HEK293 (cell line): Measurements from ENCODE around the gene TMEM62.

Source experiments
- BCL6B ChIP-seq: fragments of 450-650 bp; formaldehyde crosslinking; IDR thresholded peaks from 2 replicates; pipeline ENCODE4 v1.5.1; 2017; ENCODE audit warnings: missing biosample characterization, missing genetic modification characterization
- CTCF ChIP-seq: fragments of 450-650 bp; formaldehyde crosslinking; IDR thresholded peaks from 2 replicates; pipeline ENCODE4 v1.5.1; 2016; ENCODE audit warnings: missing biosample characterization, missing genetic modification characterization
- GLI2 ChIP-seq: fragments of 450-650 bp; formaldehyde crosslinking; IDR thresholded peaks from 2 replicates; pipeline ENCODE4; 2017; ENCODE audit warnings: missing biosample characterization, missing genetic modification characterization, low read depth, borderline replicate concordance
- KLF1 ChIP-seq: fragments of 450-650 bp; formaldehyde crosslinking; IDR thresholded peaks from 2 replicates; pipeline ENCODE4 v1.5.1; 2016; ENCODE audit warnings: missing biosample characterization, missing genetic modification characterization
- KLF16 ChIP-seq: fragments of 450-650 bp; formaldehyde crosslinking; IDR thresholded peaks from 2 replicates; pipeline ENCODE4 v1.5.1; 2017; ENCODE audit warnings: missing biosample characterization, missing genetic modification characterization
- KLF17 ChIP-seq: fragments of 450-650 bp; formaldehyde crosslinking; IDR thresholded peaks from 2 replicates; pipeline ENCODE4 v1.5.1; 2016; ENCODE audit warnings: missing biosample characterization, missing genetic modification characterization
- KLF7 ChIP-seq: fragments of 450-650 bp; formaldehyde crosslinking; IDR thresholded peaks from 2 replicates; pipeline ENCODE4 v1.5.1; 2016; ENCODE audit warnings: missing biosample characterization, missing genetic modification characterization, borderline replicate concordance
- OVOL3 ChIP-seq: fragments of 450-650 bp; formaldehyde crosslinking; IDR thresholded peaks from 2 replicates; pipeline ENCODE4 v1.5.1; 2016; ENCODE audit warnings: missing biosample characterization, missing genetic modification characterization
- SETDB1 ChIP-seq: IDR thresholded peaks from one replicate; pipeline ENCODE4 v1.6.1; 2017; ENCODE audit warnings: mild to moderate bottlenecking, low read length, moderate library complexity, mixed read lengths; ENCODE audit not compliant: insufficient read length
- SP3 ChIP-seq: fragments of 450-650 bp; formaldehyde crosslinking; IDR thresholded peaks from 2 replicates; pipeline ENCODE4 v1.5.1; 2016; ENCODE audit warnings: missing biosample characterization, missing genetic modification characterization
- SP7 ChIP-seq: fragments of 450-650 bp; formaldehyde crosslinking; IDR thresholded peaks from 2 replicates; pipeline ENCODE4 v1.5.1; 2016; ENCODE audit warnings: missing biosample characterization, missing genetic modification characterization
- YY1 ChIP-seq: fragments of 450-650 bp; formaldehyde crosslinking; IDR thresholded peaks from 2 replicates; pipeline ENCODE4 v1.5.1; 2018; ENCODE audit warnings: missing biosample characterization, missing genetic modification characterization
- ZBTB48 ChIP-seq: fragments of 450-650 bp; formaldehyde crosslinking; IDR thresholded peaks from 2 replicates; pipeline ENCODE4 v1.5.1; 2016; ENCODE audit warnings: missing biosample characterization, missing genetic modification characterization
- ZBTB8A ChIP-seq: fragments of 450-650 bp; formaldehyde crosslinking; IDR thresholded peaks from 2 replicates; pipeline ENCODE4 v1.5.1; 2016; ENCODE audit warnings: missing biosample characterization, missing genetic modification characterization
- ZFP3 ChIP-seq: fragments of 450-650 bp; formaldehyde crosslinking; IDR thresholded peaks from 2 replicates; pipeline ENCODE4 v1.5.1; 2016; ENCODE audit warnings: low read depth, missing biosample characterization, missing genetic modification characterization
- ZFP41 ChIP-seq: fragments of 450-650 bp; formaldehyde crosslinking; IDR thresholded peaks from 2 replicates; pipeline ENCODE4 v1.5.1; 2016; ENCODE audit warnings: missing biosample characterization, missing genetic modification characterization, borderline replicate concordance
- ZNF121 ChIP-seq: fragments of 450-650 bp; formaldehyde crosslinking; IDR thresholded peaks from 2 replicates; pipeline ENCODE4 v1.5.1; 2016; ENCODE audit warnings: missing biosample characterization, missing genetic modification characterization
- ZNF140 ChIP-seq: fragments of 450-650 bp; formaldehyde crosslinking; IDR thresholded peaks from 2 replicates; pipeline ENCODE4 v1.5.1; 2016; ENCODE audit warnings: missing biosample characterization, missing genetic modification characterization
- ZNF16 ChIP-seq: fragments of 450-650 bp; formaldehyde crosslinking; IDR thresholded peaks from 2 replicates; pipeline ENCODE4 v1.5.1; 2016; ENCODE audit warnings: low read depth, missing biosample characterization, missing genetic modification characterization
- ZNF19 ChIP-seq: fragments of 450-650 bp; formaldehyde crosslinking; IDR thresholded peaks from 2 replicates; pipeline ENCODE4; 2016; ENCODE audit warnings: missing biosample characterization, missing genetic modification characterization, low read depth
- ZNF221 ChIP-seq: fragments of 450-650 bp; formaldehyde crosslinking; IDR thresholded peaks from 2 replicates; pipeline ENCODE4 v1.5.1; 2017; ENCODE audit warnings: missing biosample characterization, missing genetic modification characterization, borderline replicate concordance
- ZNF248 ChIP-seq: fragments of 450-650 bp; formaldehyde crosslinking; IDR thresholded peaks from 2 replicates; pipeline ENCODE4 v1.5.1; 2017; ENCODE audit warnings: missing biosample characterization, missing genetic modification characterization
- ZNF366 ChIP-seq: fragments of 450-650 bp; formaldehyde crosslinking; conservative IDR thresholded peaks from 2 replicates; pipeline ENCODE4 v1.5.1; 2016; ENCODE audit warnings: missing biosample characterization, missing genetic modification characterization
- ZNF37A ChIP-seq: fragments of 450-650 bp; IDR thresholded peaks from 2 replicates; pipeline ENCODE4 v1.5.1; 2018; ENCODE audit warnings: missing biosample characterization, missing genetic modification characterization
- ZNF416 ChIP-seq: fragments of 450-650 bp; formaldehyde crosslinking; IDR thresholded peaks from 2 replicates; pipeline ENCODE4 v1.5.1; 2016; ENCODE audit warnings: missing biosample characterization, missing genetic modification characterization
- ZNF423 ChIP-seq: fragments of 450-650 bp; formaldehyde crosslinking; IDR thresholded peaks from 2 replicates; pipeline ENCODE4 v1.5.1; 2016; ENCODE audit warnings: missing biosample characterization, missing genetic modification characterization
- ZNF433 ChIP-seq: fragments of 450-650 bp; formaldehyde crosslinking; IDR thresholded peaks from 2 replicates; pipeline ENCODE4 v1.5.1; 2016; ENCODE audit warnings: missing biosample characterization, missing genetic modification characterization, low read depth
- ZNF558 ChIP-seq: fragments of 450-650 bp; formaldehyde crosslinking; IDR thresholded peaks from 2 replicates; pipeline ENCODE4 v1.5.1; 2016; ENCODE audit warnings: missing biosample characterization, missing genetic modification characterization
- ZNF571 ChIP-seq: fragments of 450-650 bp; formaldehyde crosslinking; IDR thresholded peaks from 2 replicates; pipeline ENCODE4 v1.5.0; 2017; ENCODE audit warnings: missing biosample characterization, missing genetic modification characterization
- ZNF600 ChIP-seq: fragments of 450-650 bp; formaldehyde crosslinking; IDR thresholded peaks from 2 replicates; pipeline ENCODE4 v1.5.1; 2016; ENCODE audit warnings: missing biosample characterization, missing genetic modification characterization
- ZNF610 ChIP-seq: fragments of 450-650 bp; formaldehyde crosslinking; IDR thresholded peaks from 2 replicates; pipeline ENCODE4 v1.5.1; 2016; ENCODE audit warnings: missing biosample characterization, missing genetic modification characterization, borderline replicate concordance
- ZNF658 ChIP-seq: fragments of 450-650 bp; formaldehyde crosslinking; IDR thresholded peaks from 2 replicates; pipeline ENCODE4; 2016; ENCODE audit warnings: missing biosample characterization, missing genetic modification characterization
- ZNF664 ChIP-seq: fragments of 450-650 bp; formaldehyde crosslinking; IDR thresholded peaks from 2 replicates; pipeline ENCODE4 v1.5.1; 2016; ENCODE audit warnings: missing biosample characterization, missing genetic modification characterization
- ZNF776 ChIP-seq: fragments of 450-650 bp; formaldehyde crosslinking; IDR thresholded peaks from 2 replicates; pipeline ENCODE4 v1.5.0; 2017; ENCODE audit warnings: missing biosample characterization, missing genetic modification characterization, borderline replicate concordance
- ZNF792 ChIP-seq: fragments of 450-650 bp; formaldehyde crosslinking; IDR thresholded peaks from 2 replicates; pipeline ENCODE4 v1.5.1; 2016; ENCODE audit warnings: missing biosample characterization, missing genetic modification characterization
- ZNF843 ChIP-seq: fragments of 450-650 bp; formaldehyde crosslinking; IDR thresholded peaks from 2 replicates; pipeline ENCODE4 v1.5.1; 2016; ENCODE audit warnings: missing biosample characterization, missing genetic modification characterization
- ZSCAN16 ChIP-seq: fragments of 450-650 bp; formaldehyde crosslinking; IDR thresholded peaks from 2 replicates; pipeline ENCODE4 v1.5.1; 2016; ENCODE audit warnings: missing biosample characterization, missing genetic modification characterization
- TF ChIP-seq, protein P1 (sequence below): fragments of 450-650 bp; IDR thresholded peaks from 2 replicates; pipeline ENCODE4 v1.5.1; 2018; ENCODE audit warnings: missing biosample characterization, missing genetic modification characterization

The TMEM62 gene

GRCh38 chr15:43185157-43186002, 52.0 kb downstream of the TMEM62 start, which contains the start of gene CCNDBP1 (continued):
- TF ChIP-seq ZNF140 (tag by site-specific recombination) = no peak
- 0 out of 2 replicates have a peak, but pooled peaks have one; percentile 34 for TF ChIP-seq ZNF121
- TF ChIP-seq ZNF423 (tag by site-specific recombination) = no peak
- peak; percentile 68 for TF ChIP-seq SP7 (tag by site-specific recombination)
- peak; percentile 91 for TF ChIP-seq SP3 (tag by site-specific recombination)
- TF ChIP-seq ZFP3 (tag by site-specific recombination) = no peak
- TF ChIP-seq ZNF610 (tag by site-specific recombination) = no peak
- TF ChIP-seq ZNF221 (tag by site-specific recombination) = no peak
- TF ChIP-seq SETDB1 = no peak
- no peak for TF ChIP-seq ZNF37A (tag by site-specific recombination)
- no peak for TF ChIP-seq ZFP41 (tag by site-specific recombination)
- TF ChIP-seq ZBTB8A (tag by site-specific recombination) = peak; percentile 30; the same call in 1 of the 2 replicates
- TF ChIP-seq, protein P1, sequence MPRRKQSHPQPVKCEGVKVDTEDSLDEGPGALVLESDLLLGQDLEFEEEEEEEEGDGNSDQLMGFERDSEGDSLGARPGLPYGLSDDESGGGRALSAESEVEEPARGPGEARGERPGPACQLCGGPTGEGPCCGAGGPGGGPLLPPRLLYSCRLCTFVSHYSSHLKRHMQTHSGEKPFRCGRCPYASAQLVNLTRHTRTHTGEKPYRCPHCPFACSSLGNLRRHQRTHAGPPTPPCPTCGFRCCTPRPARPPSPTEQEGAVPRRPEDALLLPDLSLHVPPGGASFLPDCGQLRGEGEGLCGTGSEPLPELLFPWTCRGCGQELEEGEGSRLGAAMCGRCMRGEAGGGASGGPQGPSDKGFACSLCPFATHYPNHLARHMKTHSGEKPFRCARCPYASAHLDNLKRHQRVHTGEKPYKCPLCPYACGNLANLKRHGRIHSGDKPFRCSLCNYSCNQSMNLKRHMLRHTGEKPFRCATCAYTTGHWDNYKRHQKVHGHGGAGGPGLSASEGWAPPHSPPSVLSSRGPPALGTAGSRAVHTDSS (tag by site-specific recombination) = no peak
- TF ChIP-seq ZSCAN16 (tag by site-specific recombination) = no peak
- TF ChIP-seq ZNF843 (tag by site-specific recombination) = peak; percentile 57; the same call in 1 of the 2 replicates
- no peak for TF ChIP-seq ZNF19
- TF ChIP-seq CTCF = peak; percentile 41
- TF ChIP-seq KLF7 (tag by site-specific recombination) = peak; percentile 93
- no peak for TF ChIP-seq ZNF792 (tag by site-specific recombination)
- no peak for TF ChIP-seq GLI2 (tag by site-specific recombination)
- peak; percentile 40 for TF ChIP-seq ZNF366 (tag by site-specific recombination)
- no peak for TF ChIP-seq ZNF664 (tag by site-specific recombination)
- TF ChIP-seq KLF16 = peak; percentile 66
- peak; percentile 97 for TF ChIP-seq KLF1 (tag by site-specific recombination)
- TF ChIP-seq OVOL3 (tag by site-specific recombination) = 0 out of 2 replicates have a peak, but pooled peaks have one; percentile 35
- no peak for TF ChIP-seq ZNF433 (tag by site-specific recombination)
- no peak for TF ChIP-seq ZNF248 (tag by site-specific recombination)
- TF ChIP-seq ZNF600 (tag by site-specific recombination) = peak; percentile 63
- TF ChIP-seq ZNF558 = no peak
- TF ChIP-seq ZNF416 (tag by site-specific recombination) = no peak
- TF ChIP-seq YY1 = no peak; the same call in 1 of the 2 replicates
- TF ChIP-seq BCL6B (tag by site-specific recombination) = no peak
- no peak for TF ChIP-seq ZNF16 (tag by site-specific recombination)
- TF ChIP-seq ZNF658 (tag by site-specific recombination) = no peak
- TF ChIP-seq ZNF571 (tag by site-specific recombination) = no peak
- TF ChIP-seq ZBTB48 = peak; percentile 90
- no peak for TF ChIP-seq ZNF776 (tag by site-specific recombination)
- peak; percentile 54; the same call in 1 of the 2 replicates for TF ChIP-seq KLF17 (tag by site-specific recombination)
